HCEC 1CT (cell line): Measurements from ENCODE around the gene PREB.
"Not testable (repeated sequence)": the region's sequence is repeated elsewhere in the genome, so short reads cannot be mapped to it uniquely, and the experiment has no call there.

ENCODE experiments used
- DNase-seq: peaks from one replicate; pipeline ENCODE4 v3.0.0-alpha.2; 2017

PREB gene

DNA sequence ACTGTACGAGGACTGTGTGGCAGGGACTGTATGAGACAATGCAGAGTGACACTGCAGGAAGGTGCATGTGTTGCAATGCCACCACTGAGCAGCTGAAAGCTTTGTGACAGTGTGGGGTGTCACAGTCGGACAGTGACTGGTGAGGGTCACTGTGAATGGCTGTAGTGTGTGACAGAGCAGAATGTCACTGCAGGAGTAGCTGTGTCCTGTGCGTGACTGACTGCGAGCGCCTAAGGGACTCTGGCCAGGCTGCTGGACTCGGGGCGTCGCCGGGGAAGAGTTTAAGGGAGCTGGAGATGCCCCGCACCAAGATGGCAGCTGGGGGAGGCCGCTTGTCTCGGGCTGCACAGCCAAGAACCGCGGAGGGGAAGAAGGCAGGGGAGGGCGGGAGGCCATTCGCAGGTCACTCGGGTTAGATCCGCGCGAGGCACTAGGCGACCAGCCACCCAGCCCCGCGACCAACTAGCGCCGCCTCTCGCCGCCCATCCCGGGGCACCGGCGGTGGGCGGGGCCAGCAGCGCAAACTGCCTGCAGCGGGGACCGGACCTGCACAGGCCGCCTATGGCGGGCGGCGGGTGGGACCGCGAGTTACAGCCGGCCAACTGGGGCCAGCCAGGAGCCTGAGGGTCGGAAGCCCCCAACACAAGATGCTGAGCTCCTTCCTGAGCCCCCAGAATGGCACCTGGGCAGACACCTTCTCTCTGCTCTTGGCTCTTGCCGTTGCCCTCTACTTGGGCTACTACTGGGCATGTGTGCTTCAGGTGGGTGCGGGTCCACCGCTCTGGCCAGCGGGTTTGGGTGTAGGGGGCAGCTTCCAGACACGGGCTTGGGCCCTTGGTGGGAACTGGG, 10.9 kb downstream of the PREB start, which contains the start of gene ABHD1:
TSS of gene ABHD1 (plus strand) at position 514 of the 849 bp plus-strand sequence. CDS start at position 648, 134 bp downstream.
- DNase-seq = no peak

DNA sequence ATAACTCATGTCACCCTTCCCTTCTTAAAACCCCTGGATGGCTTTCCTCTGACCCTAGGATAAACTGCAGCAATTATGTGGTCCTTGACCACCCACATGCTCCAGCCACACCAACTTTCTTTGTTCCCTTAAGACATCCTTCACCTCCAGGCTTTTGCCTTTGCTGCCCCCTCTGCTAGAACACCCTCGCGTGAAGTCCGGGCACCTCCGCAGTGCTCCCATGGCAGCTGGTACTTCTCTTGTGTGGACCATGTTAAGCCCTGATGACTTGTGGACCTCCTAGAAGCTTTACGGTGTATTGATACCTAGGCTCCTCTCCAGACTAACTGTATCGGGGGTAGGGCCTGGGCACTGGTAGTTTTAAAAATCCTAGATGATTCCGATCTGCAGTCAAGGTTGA, 11.6 kb downstream of the PREB start:
- DNase-seq = no peak

DNA sequence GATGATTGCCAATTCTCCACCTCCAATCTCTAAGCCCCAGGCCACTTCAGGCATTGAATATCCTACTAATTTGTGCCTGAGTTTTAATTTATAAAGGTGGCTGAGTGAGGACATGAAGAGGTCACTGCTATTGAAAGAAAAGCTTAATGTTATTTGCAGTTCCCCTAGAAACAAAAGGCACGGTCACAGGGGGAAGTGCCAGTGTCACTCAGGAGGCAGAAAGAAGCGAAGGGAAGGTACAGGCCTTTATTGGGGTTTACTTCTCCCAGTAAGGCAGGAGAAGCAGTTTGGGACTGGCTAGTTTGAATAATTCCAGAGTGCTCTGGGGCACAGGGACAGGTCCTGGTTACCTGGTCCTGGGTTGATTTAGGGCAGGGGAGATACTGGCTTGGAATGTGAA, 12.5 kb downstream of the PREB start:
- DNase-seq = no peak

DNA sequence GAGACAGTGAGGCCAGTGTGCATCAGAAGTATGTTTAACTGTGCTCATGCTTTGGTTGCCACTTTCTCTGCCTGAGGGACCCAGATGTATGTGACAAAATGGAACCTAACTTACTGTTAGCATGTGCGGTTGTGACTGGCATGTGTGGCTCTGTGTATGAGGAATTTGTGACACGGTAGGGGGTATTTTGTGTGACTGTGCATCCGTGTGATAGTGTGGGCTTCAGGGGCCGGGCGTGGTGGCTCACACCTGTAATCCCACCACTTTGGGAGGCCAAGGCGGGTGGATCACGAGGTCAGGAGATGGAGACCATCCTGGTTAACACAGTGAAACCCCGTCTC, 15.1 kb downstream of the PREB start:
- DNase-seq = not testable (repeated sequence)

DNA sequence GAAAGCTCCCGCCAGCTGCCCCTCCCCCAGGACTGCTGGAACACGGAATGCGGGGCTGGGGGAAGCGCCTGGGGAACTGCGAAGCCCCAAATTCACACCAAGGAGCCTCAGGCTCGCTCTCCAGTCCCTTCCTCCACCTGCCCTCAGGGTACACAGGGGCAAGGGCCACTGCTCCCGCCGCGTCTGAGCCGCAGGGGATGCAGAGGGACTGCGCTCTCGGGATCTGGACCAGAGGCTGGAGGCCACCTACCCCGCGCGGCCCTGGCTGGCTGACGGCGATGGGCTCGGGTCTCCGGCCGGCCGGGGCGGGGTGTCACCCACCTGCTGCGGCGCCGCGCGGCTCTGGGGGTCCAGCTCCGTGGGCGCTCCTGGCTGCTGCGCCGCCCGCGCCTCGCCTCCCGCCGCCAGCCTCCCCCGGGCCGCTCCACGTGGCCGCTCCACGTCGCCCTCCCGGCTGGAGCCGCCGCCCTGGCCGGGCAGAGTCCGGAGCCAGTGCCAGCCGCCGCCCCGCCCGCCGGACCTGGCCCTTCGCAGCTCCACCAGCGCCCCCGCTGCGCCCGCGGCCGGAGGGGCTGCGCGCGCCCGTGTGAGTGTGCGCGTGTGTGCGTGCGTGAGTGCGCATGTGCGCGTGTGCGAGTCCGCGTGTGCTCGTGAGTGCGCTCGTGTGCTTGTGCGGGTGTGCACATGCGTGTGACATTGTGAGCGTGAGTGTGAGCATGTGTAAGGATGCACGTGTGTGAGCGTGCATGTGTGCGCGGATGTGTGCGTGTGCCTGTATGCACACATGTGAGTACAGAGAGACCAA, 15.7 kb downstream of the PREB start, which contains the start of gene CGREF1:
TSS of gene CGREF1 (minus strand) at position 604 of the 805 bp plus-strand sequence. CDS start 14,762 bp downstream, outside the sequence.
- no peak for DNase-seq

DNA sequence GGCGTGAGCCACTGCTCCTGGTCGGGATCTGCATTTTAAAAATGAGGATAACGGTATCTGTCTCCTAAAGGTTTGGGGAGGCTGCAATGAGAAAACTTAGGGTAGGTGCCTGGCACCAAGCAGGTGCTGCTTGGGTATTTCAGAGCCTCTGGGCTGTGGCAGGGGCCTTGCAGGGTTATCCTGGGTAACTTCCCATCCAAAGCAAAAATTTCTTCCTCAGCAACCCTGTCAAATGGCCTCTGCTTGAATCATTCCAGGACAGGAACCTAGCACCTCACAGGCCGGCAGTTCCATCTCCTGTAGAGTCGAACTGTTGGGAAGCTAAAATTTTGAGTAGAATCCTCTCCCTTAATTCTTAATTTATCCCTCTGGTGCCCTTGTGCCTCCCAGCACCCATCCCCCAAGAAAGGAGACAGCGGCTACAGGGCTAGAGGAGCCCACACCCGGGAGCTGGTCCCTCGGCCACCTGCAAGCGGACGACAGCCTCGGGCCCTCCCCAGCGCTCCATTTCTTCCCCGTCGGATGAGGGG, 16.4 kb downstream of the PREB start:
- no peak for DNase-seq

DNA sequence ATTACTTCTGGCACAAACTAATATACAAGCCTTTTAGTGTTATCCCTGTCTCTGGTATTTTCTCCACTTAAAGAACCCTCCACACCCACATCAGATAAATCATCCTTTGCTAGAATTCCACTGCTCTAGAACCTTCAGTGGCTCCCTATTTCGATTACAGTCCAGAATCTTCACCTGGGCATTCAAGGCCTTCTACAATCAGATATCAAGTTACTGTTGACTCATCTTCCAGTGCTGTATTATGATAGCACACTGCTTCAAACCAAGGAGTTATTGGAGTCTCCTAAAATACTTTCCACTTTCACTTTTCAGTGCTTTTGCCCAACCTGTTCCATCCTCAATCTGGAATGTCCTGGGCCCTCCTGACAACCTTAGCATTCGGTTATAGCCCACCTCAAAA, 18.9 kb downstream of the PREB start:
- DNase-seq = no peak

DNA sequence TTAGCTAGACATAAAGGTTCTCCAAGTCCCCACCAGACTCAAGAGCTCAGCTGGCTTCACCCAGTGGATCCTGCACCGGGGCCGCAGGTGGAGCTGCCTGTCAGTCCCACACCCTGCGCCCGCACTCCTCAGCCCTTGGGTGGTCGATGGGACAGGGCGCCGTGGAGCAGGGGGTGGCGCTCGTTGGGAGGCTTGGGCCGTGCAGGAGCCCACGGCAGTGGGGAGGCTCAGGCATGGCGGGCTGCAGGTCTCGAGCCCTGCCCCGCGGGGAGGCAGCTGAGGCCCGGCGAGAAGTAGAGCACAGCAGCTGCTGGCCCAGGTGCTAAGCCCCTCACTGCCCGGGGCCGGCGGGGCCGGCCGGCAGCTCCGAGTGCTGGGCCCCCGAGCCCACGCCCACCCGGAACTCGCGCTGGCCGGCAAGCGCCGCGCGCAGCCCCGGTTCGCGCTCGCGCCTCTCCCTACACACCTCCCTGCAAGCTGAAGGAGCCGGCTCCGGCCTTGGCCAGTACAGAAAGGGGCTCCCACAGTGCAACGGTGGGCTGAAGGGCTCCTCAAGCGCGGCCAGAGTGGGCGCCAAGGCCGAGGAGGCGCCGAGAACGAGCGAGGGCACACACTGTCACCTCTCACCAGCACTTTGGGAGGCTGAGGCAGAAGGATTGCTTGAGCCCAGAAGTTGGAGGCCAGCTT, 22.9 kb downstream of the PREB start:
- DNase-seq = not testable (repeated sequence)

DNA sequence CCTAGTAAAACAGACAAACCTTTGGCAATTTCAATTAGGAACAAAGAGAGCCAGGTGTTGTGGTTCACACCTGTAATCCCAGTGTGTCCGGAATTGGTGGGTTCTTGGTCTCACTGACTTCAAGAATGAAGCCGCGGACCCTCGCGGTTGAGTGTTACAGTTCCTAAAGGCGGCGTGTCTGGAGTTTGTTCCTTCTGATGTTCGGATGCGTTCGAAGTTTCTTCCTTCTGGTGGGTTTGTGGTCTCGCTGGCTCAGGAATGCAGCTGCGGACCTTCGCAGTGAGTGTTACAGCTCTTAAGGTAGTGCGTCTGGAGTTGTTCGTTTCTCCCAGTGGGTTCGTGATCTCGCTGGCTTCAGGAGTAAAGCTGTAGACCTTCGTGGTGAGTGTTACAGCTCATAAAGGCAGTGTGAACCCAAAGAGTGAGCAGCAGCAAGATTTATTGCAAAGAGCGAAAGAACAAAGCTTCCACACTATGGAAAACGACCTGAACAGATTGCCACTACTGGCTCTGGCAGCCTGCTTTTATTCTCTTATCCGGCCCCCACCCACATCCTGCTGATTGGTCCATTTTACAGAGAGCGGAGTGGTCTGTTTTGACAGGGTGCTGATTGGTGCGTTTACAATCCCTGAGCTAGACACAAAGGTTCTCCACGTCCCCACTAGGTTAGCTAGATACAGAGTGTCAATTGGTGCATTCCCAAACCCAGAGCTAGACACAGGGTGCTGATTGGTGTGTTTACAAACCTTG, 23.7 kb downstream of the PREB start:
- not testable (repeated sequence) for DNase-seq

DNA sequence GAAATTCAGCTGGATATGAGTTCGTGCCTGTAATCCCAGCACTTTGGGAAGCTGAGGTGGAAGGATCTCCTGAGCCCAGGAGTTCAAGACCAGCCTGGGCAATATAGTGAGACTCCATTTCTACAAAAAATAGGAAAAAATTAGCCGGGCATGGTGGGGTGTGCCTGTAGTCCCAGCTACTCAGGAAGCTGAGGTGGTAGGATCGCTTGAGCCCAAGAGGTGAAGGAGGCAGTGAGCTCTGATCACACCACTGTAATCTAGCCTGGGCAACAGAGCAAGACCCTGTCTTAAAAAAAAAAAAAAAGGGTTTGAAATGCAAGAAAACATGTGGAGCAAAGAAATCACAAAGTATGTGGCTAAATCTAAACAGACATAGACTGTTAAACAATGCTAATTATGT, 25.4 kb downstream of the PREB start:
- DNase-seq = no peak

DNA sequence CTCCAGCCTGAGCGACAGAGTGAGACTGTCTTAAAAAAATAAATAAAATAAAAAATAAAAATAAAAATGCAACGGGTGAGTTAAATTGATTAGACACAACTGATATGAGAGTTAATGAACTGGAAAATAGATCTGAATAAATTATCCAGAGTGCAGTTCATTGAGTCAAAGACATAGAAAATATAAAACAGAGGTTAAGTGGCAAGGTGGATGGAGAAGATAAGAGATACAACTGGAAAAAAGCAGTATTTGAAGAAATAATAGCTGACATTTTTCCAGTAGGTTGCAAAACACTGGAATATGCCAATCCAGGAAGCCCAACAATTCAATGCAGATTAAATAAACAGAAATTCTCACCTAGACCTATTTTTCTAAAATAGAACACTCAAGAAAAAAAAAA, 26.2 kb downstream of the PREB start:
- no peak for DNase-seq

DNA sequence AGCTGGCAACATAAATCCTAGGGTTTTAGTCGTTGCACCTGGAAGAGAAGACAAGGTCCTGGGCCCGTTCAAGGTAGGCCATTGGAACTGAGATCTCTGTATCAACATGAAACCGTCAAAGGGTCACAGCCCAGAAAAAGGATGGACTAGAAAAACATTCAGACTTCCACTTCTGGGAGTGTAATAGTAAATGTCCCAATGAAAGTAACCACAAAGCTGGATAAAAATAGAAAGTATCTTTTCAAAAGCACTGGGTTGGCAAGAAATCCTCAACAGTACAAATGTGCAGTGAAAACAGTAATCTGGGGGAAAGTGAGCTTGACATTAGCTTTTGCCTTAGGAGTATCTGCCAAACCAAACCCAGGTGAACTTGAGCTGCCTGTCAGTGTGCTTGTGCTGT, 28.5 kb downstream of the PREB start:
- DNase-seq = no peak

DNA sequence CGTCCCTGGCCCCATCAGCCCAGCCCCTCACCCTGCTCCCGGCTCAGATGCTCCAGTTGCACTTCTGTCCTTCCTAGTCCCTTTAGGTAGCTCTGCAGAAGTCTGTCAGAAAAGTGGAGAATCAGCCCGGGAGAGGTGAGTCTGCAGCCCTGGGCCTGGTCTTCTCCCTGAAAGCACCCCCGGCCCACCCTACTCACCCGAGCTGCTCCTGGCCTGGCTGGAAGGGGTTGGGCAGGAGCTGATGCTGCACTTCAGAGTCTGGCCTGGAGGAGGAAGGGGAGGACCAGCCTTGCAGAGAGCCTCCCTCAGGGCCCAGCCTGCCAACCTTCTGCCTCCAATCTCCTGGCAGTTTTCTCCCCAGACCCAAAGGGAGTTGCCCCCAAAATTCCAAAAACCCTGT, 32.1 kb downstream of the PREB start:
- no peak for DNase-seq

DNA sequence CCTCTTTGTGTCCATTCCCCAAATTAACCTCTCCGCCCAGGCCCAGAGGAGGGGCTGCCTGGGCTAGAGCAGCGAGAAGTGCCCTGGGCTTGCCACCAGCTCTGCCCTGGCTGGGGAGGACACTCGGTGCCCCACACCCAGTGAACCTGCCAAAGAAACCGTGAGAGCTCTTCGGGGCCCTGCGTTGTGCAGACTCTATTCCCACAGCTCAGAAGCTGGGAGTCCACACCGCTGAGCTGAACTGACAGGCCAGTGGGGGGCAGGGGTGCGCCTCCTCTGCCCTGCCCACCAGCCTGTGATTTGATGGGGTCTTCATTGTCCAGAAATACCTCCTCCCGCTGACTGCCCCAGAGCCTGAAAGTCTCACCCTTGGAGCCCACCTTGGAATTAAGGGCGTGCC, 34.4 kb downstream of the PREB start:
- DNase-seq = no peak

DNA sequence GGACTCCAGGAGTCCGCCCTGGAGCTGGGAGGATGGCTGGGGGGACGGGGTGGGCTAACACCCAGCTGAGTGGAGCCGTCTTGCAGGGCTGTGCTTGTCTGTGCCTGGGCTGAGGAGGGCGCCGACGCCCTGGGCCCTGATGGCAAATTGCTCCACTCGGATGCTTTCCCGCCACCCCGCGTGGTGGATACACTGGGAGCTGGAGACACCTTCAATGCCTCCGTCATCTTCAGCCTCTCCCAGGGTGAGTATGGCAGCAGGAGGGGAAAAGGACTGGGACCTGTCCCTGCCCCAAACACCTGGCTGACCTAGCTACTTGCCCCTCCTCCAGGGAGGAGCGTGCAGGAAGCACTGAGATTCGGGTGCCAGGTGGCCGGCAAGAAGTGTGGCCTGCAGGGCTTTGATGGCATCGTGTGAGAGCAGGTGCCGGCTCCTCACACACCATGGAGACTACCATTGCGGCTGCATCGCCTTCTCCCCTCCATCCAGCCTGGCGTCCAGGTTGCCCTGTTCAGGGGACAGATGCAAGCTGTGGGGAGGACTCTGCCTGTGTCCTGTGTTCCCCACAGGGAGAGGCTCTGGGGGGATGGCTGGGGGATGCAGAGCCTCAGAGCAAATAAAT, 35.0 kb downstream of the PREB start:
- no peak for DNase-seq

DNA sequence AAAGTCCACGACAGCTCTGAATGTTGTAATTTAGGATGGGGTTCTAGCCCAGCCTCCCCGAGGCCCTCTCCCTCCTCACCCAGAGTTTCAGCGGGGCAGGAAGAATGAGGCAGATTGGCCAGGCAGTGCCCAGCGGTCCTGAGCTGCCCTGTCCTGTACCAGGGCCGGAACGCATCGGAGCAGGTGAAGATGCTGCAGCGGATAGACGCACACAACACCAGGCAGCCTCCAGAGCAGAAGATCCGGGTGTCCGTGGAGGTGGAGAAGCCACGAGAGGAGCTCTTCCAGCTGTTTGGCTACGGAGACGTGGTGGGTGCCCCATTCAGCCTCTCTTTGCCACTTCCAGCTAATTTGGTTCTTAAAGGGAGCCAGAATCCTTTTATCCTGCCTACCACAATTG, 37.1 kb downstream of the PREB start:
- DNase-seq = no peak

DNA sequence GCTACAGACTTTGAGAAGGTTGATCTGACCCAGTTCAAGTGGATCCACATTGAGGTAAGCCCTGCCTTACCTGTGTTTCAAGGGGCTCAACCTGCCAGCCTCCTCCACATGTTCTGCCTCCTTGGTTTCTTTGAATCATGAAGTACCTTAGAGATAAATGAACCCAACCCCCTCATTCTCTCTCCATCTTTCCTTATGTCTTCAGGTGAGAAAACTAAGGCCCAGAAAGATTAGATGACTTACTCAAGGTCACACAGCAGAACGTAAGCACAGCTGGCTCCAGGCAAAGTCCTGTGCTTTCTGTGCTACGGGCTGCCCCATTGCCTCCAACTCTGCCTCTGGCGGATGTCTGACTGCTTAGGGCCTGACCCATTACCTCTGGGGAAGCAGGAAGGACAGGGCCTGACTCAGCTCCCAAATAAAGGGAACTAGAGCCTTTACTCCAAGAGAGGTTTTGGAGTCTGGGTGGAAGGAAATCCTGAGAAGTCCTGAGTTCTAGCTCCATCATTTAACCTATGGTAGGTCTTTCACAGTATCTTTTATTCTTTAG, 37.6 kb downstream of the PREB start:
- no peak for DNase-seq

DNA sequence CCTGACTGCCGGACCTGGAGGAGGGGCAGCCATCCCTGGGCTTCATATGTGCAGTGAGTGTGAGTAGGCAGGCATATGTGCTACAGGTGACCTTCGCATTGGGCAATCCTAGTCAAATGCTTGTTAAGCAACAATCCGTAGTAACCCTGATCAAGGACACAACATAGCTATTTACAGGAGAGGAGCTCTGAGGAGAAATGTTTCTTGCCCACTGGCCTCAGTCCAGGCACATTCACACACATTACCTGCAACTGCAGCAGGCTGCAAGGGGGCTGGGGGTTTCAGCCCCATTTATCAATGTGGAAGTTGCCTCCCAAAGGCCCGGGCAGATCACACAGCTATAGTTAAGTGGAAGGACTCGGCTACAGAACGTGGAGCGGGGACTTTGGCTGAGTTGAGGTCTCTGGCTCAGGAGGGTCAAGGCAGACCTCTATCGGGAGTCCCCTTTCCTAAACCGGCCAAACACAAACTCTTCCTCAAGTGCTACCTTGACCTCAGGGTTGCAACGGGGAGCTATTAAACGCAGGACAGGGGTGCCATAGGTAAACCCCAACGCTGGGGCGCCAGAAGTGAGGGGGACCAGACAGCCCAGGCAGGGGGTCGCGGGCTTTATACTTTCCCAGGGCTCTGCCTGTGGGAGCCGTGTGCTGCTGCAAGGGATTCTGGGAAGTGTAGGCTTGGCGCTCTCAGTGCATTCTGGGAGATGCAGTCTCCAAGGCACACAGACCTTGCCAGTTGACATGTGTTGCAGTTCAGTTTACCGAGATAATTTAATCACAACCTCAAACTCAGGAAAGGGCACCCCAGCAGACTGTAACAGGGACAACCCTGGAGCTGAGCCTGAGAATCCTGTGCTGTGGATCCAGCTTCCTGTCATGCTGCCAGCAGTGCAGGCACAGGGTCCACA, 38.4 kb downstream of the PREB start:
- peak; percentile 56 for DNase-seq

DNA sequence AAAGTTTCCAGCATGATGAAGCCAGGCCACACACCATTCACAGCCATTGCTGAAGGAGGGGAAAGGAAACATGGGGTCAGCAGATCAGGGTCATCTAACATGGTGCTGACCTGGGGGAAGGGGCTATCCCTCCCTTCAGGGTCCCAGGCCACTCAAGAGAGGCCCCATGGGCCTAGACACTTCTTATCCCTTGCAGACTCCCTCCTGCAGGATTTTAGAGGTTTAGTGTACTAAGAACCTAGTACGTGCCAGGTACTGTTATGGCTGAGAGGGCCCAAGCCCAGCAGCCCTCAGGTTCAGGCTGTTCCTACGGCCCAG, 39.0 kb downstream of the PREB start:
- DNase-seq = no peak

DNA sequence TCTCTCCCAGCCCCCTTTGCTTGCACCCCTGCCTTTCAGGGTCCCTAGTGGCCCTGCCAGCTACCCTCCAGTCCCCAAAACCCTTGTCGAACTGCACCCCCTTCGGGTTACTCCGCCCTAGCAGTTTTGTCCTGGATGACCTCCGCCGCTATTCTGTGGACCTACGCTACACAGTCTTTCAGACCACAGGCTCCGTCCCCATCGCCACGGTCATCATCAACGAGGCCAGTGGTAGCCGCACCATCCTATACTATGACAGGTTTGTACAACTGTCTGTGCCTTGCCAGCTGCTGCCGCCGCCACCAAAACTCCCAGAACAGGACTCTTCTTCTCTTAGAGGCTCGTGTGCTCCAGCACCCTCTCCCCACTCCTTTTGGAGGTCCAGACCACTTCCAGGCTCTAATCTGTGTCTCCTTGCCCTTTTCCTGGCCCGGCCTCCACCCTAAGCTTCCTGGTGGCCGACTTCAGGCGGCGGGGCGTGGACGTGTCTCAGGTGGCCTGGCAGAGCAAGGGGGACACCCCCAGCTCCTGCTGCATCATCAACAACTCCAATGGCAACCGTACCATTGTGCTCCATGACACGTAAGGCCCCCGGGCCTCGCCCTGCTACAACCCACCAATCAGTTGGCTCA, 40.0 kb downstream of the PREB start:
- DNase-seq = no peak
